Posterior vena cava (tissue), 2 donors: Measurements from ENCODE around the gene ATOH8. TPM values are rescaled to one million over a fixed set of nuclear protein-coding genes. Genes with fewer than 3 reads are reported as not detected.
A peak's percentile ranks its signal among the peaks of the same experiment; 100 is the strongest.

Source experiments
- DNase-seq: peaks from one replicate; pipeline ENCODE4 v3.0.0-alpha.2; 2020; ENCODE audit warnings: low spot score
- intact Hi-C, 2 donors: fragments of 100-400 bp; cut with DNase I; formaldehyde crosslinking; loops; one replicate each; pipeline versions ENCODE4 v1.14.1 to v1.14.2; 2022 to 2023
- total RNA-seq, 2 donors: library from RNA; stranded (reverse); fragmentation: NEBNext Ultra II Directional; extraction: Animal tissue kit (Norgen Biotek cat#: 25700); gene quantifications; one replicate each; pipeline ENCODE4 v1.2.1, GENCODE V29; 2021
- donor health status: DM: yes; HTN: yes; CAD: no.
- donor health status: DM: yes; HTN: yes; CAD: no.

ATOH8 gene
- total RNA-seq, 2 donors from 2014 or later: 16.6 to 17.5 TPM

GRCh38 chr2:85732467-85733120, 21.2 kb upstream of the ATOH8 start:
- intact Hi-C loops: loop anchor here (1.0 to 5.0 kb wide), 3 partner anchors 65 to 385 kb away; no protein-coding TSS in a partner anchor
- DNase-seq: no peak

- intact Hi-C loops: loop anchor here (1.0 to 5.0 kb wide), 3 partner anchors 64 to 384 kb away; no protein-coding TSS in a partner anchor
These were observed 20.4 kb upstream of the ATOH8 start for GRCh38 chr2:85733121-85733960.

GRCh38 chr2:85734015-85734414, 19.8 kb upstream of the ATOH8 start:
- intact Hi-C loops: loop anchor here (5.0 kb wide), 2 partner anchors 63 to 78 kb away; no protein-coding TSS in a partner anchor
- no peak for DNase-seq

More at GRCh38 chr2:85733121-85733960, 20.4 kb upstream of the ATOH8 start:
- no peak for DNase-seq

- intact Hi-C loops: loop anchor here (5.0 kb wide), 2 partner anchors 62 to 77 kb away; no protein-coding TSS in a partner anchor
- DNase-seq: no peak
These were observed 18.7 kb upstream of the ATOH8 start for GRCh38 chr2:85734942-85735608.

GRCh38 chr2:85735691-85736090, 18.1 kb upstream of the ATOH8 start:
- no peak for DNase-seq
- intact Hi-C loops: no loop called here

GRCh38 chr2:85736456-85737355, 17.1 kb upstream of the ATOH8 start:
- intact Hi-C loops: no loop called here
- peak; percentile 76 for DNase-seq

- peak; percentile 91 for DNase-seq
- intact Hi-C loops: no loop called here
These were observed 16.3 kb upstream of the ATOH8 start for GRCh38 chr2:85737481-85737880.

- intact Hi-C loops: no loop called here
- DNase-seq: peak; percentile 25
These were observed 15.8 kb upstream of the ATOH8 start for GRCh38 chr2:85737961-85738360.

GRCh38 chr2:85740193-85740592, 13.6 kb upstream of the ATOH8 start:
- intact Hi-C loops: no loop called here
- no peak for DNase-seq

- intact Hi-C loops: no loop called here
- DNase-seq: peak; percentile 69
These were observed 12.5 kb upstream of the ATOH8 start for GRCh38 chr2:85741211-85741832.

- intact Hi-C loops: no loop called here
- peak; percentile 91 for DNase-seq
These were observed 11.8 kb upstream of the ATOH8 start for GRCh38 chr2:85741833-85742455.

GRCh38 chr2:85743304-85743978, 10.3 kb upstream of the ATOH8 start:
- intact Hi-C loops: no loop called here
- peak; percentile 54 for DNase-seq

- intact Hi-C loops: no loop called here
- peak; percentile 30 for DNase-seq
These were observed 9.7 kb upstream of the ATOH8 start for GRCh38 chr2:85744055-85744454.

GRCh38 chr2:85744741-85745601, 8.8 kb upstream of the ATOH8 start:
- intact Hi-C loops: loop anchor here in 1 of 2 donors (5.0 kb wide), 1 partner anchor 52 kb away; no protein-coding TSS in a partner anchor
- DNase-seq: peak; percentile 80

- DNase-seq: no peak
- intact Hi-C loops: loop anchor here in 1 of 2 donors (5.0 kb wide), 1 partner anchor 52 kb away; no protein-coding TSS in a partner anchor
These were observed 8.2 kb upstream of the ATOH8 start for GRCh38 chr2:85745619-85746018.

- intact Hi-C loops: loop anchor here in 1 of 2 donors (5.0 kb wide), 1 partner anchor 51 kb away; no protein-coding TSS in a partner anchor
- no peak for DNase-seq
These were observed 7.3 kb upstream of the ATOH8 start for GRCh38 chr2:85746321-85747004.
